HEK293T (cell line): ENCODE data around the gene ANO2.

Experiments used
- BHLHE40 ChIP-seq: fragments of 450-650 bp; IDR thresholded peaks from 2 replicates; pipeline ENCODE4 v1.6.1; 2016; ENCODE audit warnings: mild to moderate bottlenecking, moderate library complexity, borderline replicate concordance
- CTBP1 ChIP-seq: fragments of 450-650 bp; IDR thresholded peaks from 2 replicates; pipeline ENCODE4 v1.6.1; 2016; ENCODE audit warnings: borderline replicate concordance
- ELF4 ChIP-seq: fragments of 450-650 bp; IDR thresholded peaks from 2 replicates; pipeline ENCODE4 v1.6.1; 2017; ENCODE audit warnings: antibody characterized with exemption
- FOXA1 ChIP-seq: fragments of 450-650 bp; IDR thresholded peaks from 2 replicates; pipeline ENCODE4 v1.6.1; 2016; ENCODE audit warnings: mild to moderate bottlenecking
- FOXK2 ChIP-seq: fragments of 450-650 bp; IDR thresholded peaks from 2 replicates; pipeline ENCODE4 v1.6.1; 2016; ENCODE audit warnings: mild to moderate bottlenecking
- FOXM1 ChIP-seq: fragments of 450-650 bp; IDR thresholded peaks from 2 replicates; pipeline ENCODE4 v1.6.1; 2017; ENCODE audit warnings: mild to moderate bottlenecking, borderline replicate concordance
- HDGF ChIP-seq: fragments of 450-650 bp; IDR thresholded peaks from 2 replicates; pipeline ENCODE4 v1.6.1; 2017; ENCODE audit warnings: antibody characterized with exemption, borderline replicate concordance
- LEF1 ChIP-seq: fragments of 450-650 bp; IDR thresholded peaks from 2 replicates; pipeline ENCODE4 v1.6.1; 2017; ENCODE audit warnings: mild to moderate bottlenecking, borderline replicate concordance
- NFRKB ChIP-seq: fragments of 450-650 bp; IDR thresholded peaks from 2 replicates; pipeline ENCODE4 v1.6.1; 2016; ENCODE audit warnings: mild to moderate bottlenecking, moderate library complexity
- SP1 ChIP-seq: fragments of 450-650 bp; IDR thresholded peaks from 2 replicates; pipeline ENCODE4 v1.6.1; 2017
- TARDBP ChIP-seq: fragments of 450-650 bp; IDR thresholded peaks from 2 replicates; pipeline ENCODE4 v1.6.1; 2016
- ZNF384 ChIP-seq: fragments of 450-650 bp; IDR thresholded peaks from 2 replicates; pipeline ENCODE4 v1.6.1; 2016

GRCh38 chr12:5590316-5590715, 354.7 kb downstream of the ANO2 start:
- no peak for TF ChIP-seq FOXM1
- no peak for TF ChIP-seq FOXK2
- TF ChIP-seq NFRKB, result no peak
- no peak for TF ChIP-seq SP1
- no peak for TF ChIP-seq ELF4
- TF ChIP-seq ZNF384, result no peak
- no peak for TF ChIP-seq TARDBP
- TF ChIP-seq CTBP1, result no peak
- no peak for TF ChIP-seq HDGF
- TF ChIP-seq BHLHE40, result no peak
- no peak for TF ChIP-seq LEF1
- no peak for TF ChIP-seq FOXA1
